Thyroid gland (tissue), 4 donors: ENCODE results near the gene POLR1A.

Experiments used
- CTCF ChIP-seq, 6 experiments: fragments of 200-600 bp in 3 of 6; fragments of 450-650 bp in 3 of 6; sonication (generic) in 3 of 6; IDR thresholded peaks; one replicate each; pipeline ENCODE4 v1.5.1; 2016 to 2019; ENCODE audit warnings: antibody characterized with exemption in 6 of 6, mild to moderate bottlenecking in 2 of 6, inconsistent platforms in 1 of 6, moderate library complexity in 1 of 6
- POLR2A ChIP-seq, 2 donors: fragments of 450-650 bp; IDR thresholded peaks; one replicate each; pipeline ENCODE4 v1.6.1; 2017; ENCODE audit warnings: antibody characterized with exemption in 2 of 2, mild to moderate bottlenecking in 2 of 2, moderate library complexity in 1 of 2

- TF ChIP-seq CTCF (IDR thresholded peaks at IDR 0.05) (no peak), POLR2A (IDR thresholded peaks at IDR 0.05) (no peak)
These were observed 1.3 kb upstream of the POLR1A start for GRCh38 chr2:86107031-86107430.
